Muscle of back (tissue), 13 donors: ENCODE measurements around the gene GZMH. TPM values are rescaled to one million over a fixed set of nuclear protein-coding genes. Genes with fewer than 3 reads are reported as not detected.
A peak's percentile ranks its signal among the peaks of the same experiment; 100 is the strongest.
"Not testable (repeated sequence)": the region's sequence is repeated elsewhere in the genome, so short reads cannot be mapped to it uniquely, and the experiment has no call there.

ENCODE experiments used
- DNase-seq, 3 donors: peaks; one replicate each; pipeline versions ENCODE4 v3.0.0 to v3.0.0-alpha.2; 2013
- long read RNA-seq, 9 donors: transcript quantifications; one replicate each; lab custom pipeline, GENCODE V29; 2026
- polyA plus RNA-seq, 10 donors: library from polyadenylated mRNA; unstranded; fragments of 120-200 nt; gene quantifications; one replicate each; pipeline ENCODE4 v1.2.1, GENCODE V29; 2013; ENCODE audit not compliant: insufficient read length in 10 of 10

GZMH gene
- polyA plus RNA-seq: under 1 TPM in 4 of 10 donors, not detected in 6; 0.19 to 0.99 (median 0.56) TPM
- long read RNA-seq, donor 1: 0 reads
- long read RNA-seq, donor 2: 0 reads
- long read RNA-seq, donor 3: 0 reads
- long read RNA-seq, donor 4: 0 reads
- long read RNA-seq, donor 5: 0 reads
- long read RNA-seq, donor 6: 0 reads
- long read RNA-seq, donor 7: 0 reads
- long read RNA-seq, donor 8, partial matches to known transcripts: 0 of 1 reads
- long read RNA-seq, donor 8, other reads (novel, unspliced or antisense): 0 of 1 reads
- long read RNA-seq, donor 9: 0 reads

- no peak for DNase-seq
Observed at GRCh38 chr14:24609655-24610344, at the start of gene GZMH. Gene GZMH (minus strand): TSS chr14:24609685. CDS start chr14:24609613, 72 bp downstream.

DNA sequence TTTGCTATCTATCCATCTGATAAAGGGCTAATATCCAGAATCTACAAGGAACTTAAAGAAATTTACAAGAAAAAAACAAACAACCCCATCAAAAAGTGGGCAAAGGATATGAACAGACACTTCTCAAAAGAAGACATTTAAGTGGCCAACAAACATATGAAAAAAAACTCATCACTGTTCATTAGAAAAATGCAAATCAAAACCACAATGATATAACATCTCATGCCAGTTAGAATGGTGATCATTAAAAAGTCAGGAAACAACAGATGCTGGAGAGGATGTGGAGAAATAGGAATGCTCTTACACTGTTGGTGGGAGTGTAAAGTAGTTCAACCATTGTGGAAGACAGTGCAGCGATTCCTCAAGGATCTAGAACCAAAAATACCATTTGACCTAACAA lies 38.9 kb upstream of the GZMH start:
- not testable (repeated sequence) for DNase-seq

DNA sequence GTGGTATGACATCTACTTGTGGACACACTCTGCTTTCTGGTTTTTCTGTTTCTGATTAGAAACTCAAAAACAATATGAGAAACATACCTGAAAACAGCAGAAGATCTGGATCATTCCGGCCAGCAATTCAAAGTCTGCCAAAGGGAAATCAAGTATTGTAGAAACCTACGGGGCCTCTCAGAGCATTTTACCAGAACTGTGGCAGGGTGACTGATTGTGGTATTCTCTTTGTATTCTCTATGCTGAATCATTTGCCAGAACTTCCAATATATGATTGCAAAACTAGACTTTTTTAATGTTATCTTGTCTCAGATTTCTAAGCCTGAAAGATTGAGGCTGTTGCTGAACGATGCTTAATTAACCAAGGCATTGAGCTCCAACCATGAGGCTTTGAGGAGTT lies 30.4 kb upstream of the GZMH start:
- DNase-seq: no peak

- DNase-seq: no peak
Observed at GRCh38 chr14:24639270-24639669, 29.8 kb upstream of the GZMH start.

GRCh38 chr14:24634158-24634557 lies 24.7 kb upstream of the GZMH start, which contains the start of gene GZMB:
Gene GZMB (minus strand): TSS chr14:24634190. CDS start chr14:24634160, 30 bp downstream.
- DNase-seq: no peak

GRCh38 chr14:24633353-24633752 lies 23.9 kb upstream of the GZMH start:
- no peak for DNase-seq

DNA sequence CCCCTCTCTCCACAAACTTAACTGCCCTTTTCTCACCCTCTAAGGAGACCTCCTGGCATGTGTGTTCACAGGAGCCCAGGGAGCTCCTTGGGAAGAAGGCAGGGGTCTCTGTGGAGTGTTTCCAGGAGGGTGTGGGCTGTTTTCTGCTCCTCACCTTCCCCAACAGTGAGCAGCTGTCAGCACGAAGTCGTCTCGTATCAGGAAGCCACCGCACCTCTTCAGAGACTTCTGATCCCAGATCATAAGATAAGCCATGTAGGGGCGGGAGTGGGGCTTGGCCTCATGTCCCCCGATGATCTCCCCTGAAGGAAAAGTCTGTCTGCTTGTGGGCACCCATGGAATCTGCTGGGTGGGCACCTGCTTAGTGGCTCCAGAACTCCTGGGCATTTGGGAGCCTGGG lies 23.3 kb upstream of the GZMH start:
- DNase-seq: no peak

DNA sequence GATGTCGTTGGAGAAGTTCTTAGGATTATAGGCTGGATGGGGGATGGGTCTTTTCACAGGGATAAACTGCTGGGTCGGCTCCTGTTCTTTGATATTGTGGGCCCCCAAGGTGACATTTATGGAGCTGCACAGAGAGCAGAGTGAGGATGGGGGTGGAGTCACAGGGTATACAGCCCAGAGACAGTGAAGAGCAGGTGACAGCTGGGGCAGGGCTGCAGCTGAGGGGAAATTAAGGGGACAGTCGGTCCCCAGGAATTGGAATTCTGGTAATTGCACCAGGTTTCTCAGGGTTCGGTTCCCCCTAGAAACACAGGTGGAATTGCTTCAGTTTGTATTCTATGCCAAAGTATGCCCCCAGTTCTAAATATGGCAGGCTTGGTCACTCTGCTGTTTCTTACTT lies 22.9 kb upstream of the GZMH start:
- no peak for DNase-seq

GRCh38 chr14:24631749-24632335 lies 22.4 kb upstream of the GZMH start:
- no peak for DNase-seq

DNA sequence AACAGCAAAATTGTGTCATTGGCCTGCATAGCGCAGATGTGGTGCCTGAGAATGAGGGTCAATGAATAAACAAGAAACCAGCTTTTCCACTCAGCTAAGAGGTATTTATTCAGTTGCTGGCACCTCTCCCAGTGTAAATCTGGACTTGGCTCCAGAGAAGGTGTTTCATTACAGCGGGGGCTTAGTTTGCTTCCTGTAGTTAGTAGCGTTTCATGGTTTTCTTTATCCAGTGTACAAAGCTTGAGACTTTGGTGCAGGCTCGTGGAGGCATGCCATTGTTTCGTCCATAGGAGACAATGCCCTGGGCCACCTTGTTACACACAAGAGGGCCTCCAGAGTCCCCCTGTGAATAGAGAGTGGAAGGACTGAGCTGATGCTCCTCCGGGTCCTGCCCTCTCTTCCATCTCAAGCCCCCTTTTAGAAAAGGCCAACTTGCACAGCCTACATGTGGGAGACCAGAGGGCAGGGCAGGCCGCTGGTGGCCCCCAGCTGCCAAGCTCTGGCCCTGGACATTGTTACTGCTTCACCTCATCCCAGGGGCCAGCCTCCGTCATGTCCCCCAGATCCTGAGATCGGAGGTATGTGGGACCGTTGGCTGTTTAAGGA lies 21.5 kb upstream of the GZMH start:
- DNase-seq: peak in 2 of 3 donors; percentile 7 to 44

GRCh38 chr14:24630087-24630871 lies 20.8 kb upstream of the GZMH start:
- DNase-seq: no peak

DNA sequence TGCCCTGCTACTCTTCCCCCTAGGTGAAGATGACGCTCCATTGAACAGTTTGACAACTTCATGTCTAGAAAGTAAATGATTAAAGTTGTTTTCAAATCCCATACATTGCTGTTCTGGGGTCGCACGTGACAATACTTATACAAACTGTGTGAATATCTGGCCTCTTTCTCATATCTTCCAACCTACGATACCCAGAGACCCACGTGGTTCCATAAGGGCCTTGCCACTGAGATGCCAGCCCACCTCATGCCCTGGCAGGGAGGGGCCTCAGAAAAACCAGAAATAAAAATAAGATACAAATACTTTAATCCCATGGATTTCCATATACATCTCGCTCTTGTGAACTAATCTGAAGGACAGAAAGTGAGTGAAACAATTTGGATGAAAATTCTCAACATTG lies 20.0 kb upstream of the GZMH start:
- no peak for DNase-seq

DNA sequence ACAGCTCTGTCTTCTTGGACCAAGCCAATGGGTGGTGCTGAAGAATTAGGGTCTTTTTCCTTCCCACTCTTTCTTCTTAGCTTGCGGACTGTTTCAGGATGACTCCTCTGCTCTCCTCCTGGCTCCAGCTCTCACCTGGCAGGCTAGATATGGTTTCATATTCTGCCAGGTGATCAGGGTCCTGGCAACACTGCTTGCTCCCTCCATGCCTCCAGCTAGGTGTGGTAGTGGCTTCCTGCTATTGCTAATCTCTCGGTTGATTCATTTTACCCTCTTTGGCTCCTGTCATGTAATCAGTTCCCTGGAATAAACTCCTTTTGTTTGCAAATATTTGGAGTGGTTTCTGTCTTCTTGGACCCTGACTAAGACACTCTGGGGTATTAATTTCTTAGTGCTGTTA lies 4.3 kb upstream of the GZMH start:
- DNase-seq: no peak

DNA sequence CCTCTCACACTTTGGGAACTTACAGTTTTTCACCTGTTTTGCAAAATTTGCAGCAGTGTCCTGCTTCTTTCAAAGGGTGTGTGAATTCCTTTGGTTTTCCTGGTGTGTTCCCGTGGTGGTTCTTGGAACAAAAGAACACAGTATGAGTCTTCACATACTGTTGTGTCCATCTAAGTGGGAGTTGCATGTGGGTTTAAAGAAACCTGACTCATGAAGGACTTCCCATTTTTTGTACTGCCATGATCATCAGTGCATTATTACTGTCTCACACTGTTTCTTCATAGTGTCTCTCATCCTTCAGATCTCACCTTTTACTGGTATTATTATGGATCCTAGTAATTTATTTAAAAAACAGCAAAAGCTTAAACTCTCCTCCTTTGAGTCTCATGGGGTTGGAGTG lies 3.8 kb upstream of the GZMH start:
- no peak for DNase-seq

- no peak for DNase-seq
Observed at GRCh38 chr14:24612196-24612595, 2.7 kb upstream of the GZMH start.

- DNase-seq: no peak
Observed at GRCh38 chr14:24607635-24608514, 1.6 kb downstream of the GZMH start.

DNA sequence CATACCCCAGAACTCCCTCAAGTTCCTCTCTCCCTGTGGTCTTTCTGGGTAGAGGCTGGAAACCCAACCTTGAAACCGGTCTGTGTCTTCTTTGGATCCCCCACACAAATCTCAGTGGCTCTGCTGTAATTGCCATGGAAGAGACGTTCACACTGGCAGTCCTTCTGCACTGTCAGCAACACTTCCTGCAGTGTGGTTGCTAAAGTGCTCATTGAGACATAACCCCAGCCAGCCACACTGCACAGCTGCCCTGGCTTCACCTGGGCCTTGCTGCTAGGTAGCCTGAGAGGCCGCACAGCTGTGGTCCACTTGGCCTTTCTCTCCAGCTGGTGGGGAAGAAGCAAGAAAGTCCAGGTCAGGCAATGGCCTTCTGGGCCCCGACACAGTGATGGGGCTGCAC lies 2.4 kb downstream of the GZMH start:
- DNase-seq: no peak

DNA sequence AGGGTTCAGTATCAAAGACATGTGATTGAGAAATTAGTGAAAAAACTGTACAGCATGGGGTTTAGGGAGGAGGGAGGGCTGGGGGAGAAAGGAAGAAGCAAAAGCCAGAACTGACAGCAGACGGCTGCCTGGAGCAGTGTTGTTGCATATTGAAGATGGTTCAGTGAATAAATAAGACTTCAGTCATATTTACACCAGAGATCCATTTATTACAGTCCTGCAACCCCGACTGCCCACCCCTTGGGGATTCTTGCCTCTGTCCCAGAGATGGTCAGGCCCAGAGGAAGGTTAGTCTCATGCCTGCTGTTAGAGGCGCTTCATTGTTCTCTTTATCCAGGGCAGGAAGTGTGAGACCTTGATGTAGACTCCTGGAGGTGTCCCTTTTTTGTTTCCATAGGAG lies 3.2 kb downstream of the GZMH start:
- no peak for DNase-seq

GRCh38 chr14:24605435-24606190 lies 3.9 kb downstream of the GZMH start:
- DNase-seq: no peak

GRCh38 chr14:24597403-24597802 lies 12.1 kb downstream of the GZMH start:
- DNase-seq: no peak
